HepG2 (cell line): Measurements from ENCODE around the gene GPBAR1. TPM values are rescaled to one million over a fixed set of nuclear protein-coding genes. Genes with fewer than 3 reads are reported as not detected.

Experiments used
- ATF7-NPFF ChIP-seq: sonication (generic); formaldehyde crosslinking; IDR thresholded peaks from 2 replicates; pipeline ENCODE4 v1.8.1; 2023; ENCODE audit warnings: mild to moderate bottlenecking, low read depth, missing genetic modification reagents, moderate library complexity
- CENPX ChIP-seq: sonication (generic); formaldehyde crosslinking; IDR thresholded peaks from 2 replicates; pipeline ENCODE4 v1.9.0; 2021; ENCODE audit warnings: mild to moderate bottlenecking, missing genetic modification reagents, moderate library complexity
- HNRNPL ChIP-seq: fragments of 200-400 bp; formaldehyde crosslinking; IDR thresholded peaks from 2 replicates; pipeline ENCODE4 v1.6.1; 2017; ENCODE audit warnings: mild to moderate bottlenecking, low read depth, low read length
- JUNB ChIP-seq: sonication (generic); formaldehyde crosslinking; IDR thresholded peaks from 2 replicates; pipeline ENCODE4 v1.8.0; 2022; ENCODE audit warnings: missing genetic modification reagents, mild to moderate bottlenecking, borderline replicate concordance
- PAX8 ChIP-seq: sonication (generic); formaldehyde crosslinking; IDR thresholded peaks from 2 replicates; pipeline ENCODE4 v1.8.0; 2022; ENCODE audit warnings: mild to moderate bottlenecking, missing genetic modification reagents, borderline replicate concordance
- RARG ChIP-seq: sonication (generic); formaldehyde crosslinking; IDR thresholded peaks from 2 replicates; pipeline ENCODE4 v1.4.0; 2020; ENCODE audit warnings: low read depth, mild to moderate bottlenecking, missing genetic modification reagents
- RFX5 ChIP-seq: IDR thresholded peaks from 2 replicates; pipeline ENCODE4 v1.6.1; 2011; ENCODE audit warnings: low read depth, low read length, improper control_type of control experiment
- SAFB2 ChIP-seq: sonication (generic); formaldehyde crosslinking; IDR thresholded peaks from 2 replicates; pipeline ENCODE4 v1.5.1; 2020; ENCODE audit warnings: missing genetic modification reagents, low read depth, mild to moderate bottlenecking, borderline replicate concordance
- TOE1 ChIP-seq: sonication (generic); formaldehyde crosslinking; IDR thresholded peaks from 2 replicates; pipeline ENCODE4 v1.4.0; 2020; ENCODE audit warnings: mild to moderate bottlenecking, missing genetic modification reagents
- ZC3H13 ChIP-seq: sonication (generic); formaldehyde crosslinking; IDR thresholded peaks from 2 replicates; pipeline ENCODE4 v1.8.1; 2023; ENCODE audit warnings: mild to moderate bottlenecking, missing genetic modification reagents, moderate library complexity
- ZNF333 ChIP-seq: sonication (generic); formaldehyde crosslinking; IDR thresholded peaks from 2 replicates; pipeline ENCODE4 v1.4.0; 2020; ENCODE audit warnings: mild to moderate bottlenecking, missing genetic modification reagents, borderline replicate concordance
- ZNF749 ChIP-seq: sonication (generic); formaldehyde crosslinking; IDR thresholded peaks from 2 replicates; pipeline ENCODE4 v1.8.0; 2022; ENCODE audit warnings: mild to moderate bottlenecking, missing genetic modification reagents, moderate library complexity, borderline replicate concordance
- ZNF768 ChIP-seq: sonication (generic); formaldehyde crosslinking; IDR thresholded peaks from 2 replicates; pipeline ENCODE4 v1.4.0; 2020; ENCODE audit warnings: missing genetic modification reagents
- polyA plus RNA-seq, 8 experiments: library from polyadenylated mRNA; depleted of rRNA in 3 of 8; stranded (reverse) in 7 of 8; unstranded in 1 of 8; fragments of >200 nt; fragmentation: Illumina TruSeq in 4 of 8; extraction: Trizol in 4 of 8; gene quantifications; 2 replicates each; pipeline versions ENCODE4 v1.2.1 to v1.2.3, GENCODE V29; 2011 to 2016; ENCODE audit warnings: low read depth in 4 of 8, missing spikeins in 1 of 8, mixed read lengths in 1 of 8; ENCODE audit not compliant: insufficient read depth in 1 of 8
- total RNA-seq, 5 experiments: library from RNA; depleted of rRNA; stranded (reverse); fragments of >200 nt; fragmentation: Illumina TruSeq; extraction: Trizol; gene quantifications; 2 replicates each; pipeline ENCODE4 v1.2.3, GENCODE V29; 2016; ENCODE audit warnings: low read depth in 1 of 5
- TF ChIP-seq, protein P1 (sequence below): sonication (generic); formaldehyde crosslinking; IDR thresholded peaks from 2 replicates; pipeline ENCODE4 v1.5.0; 2020; ENCODE audit warnings: mild to moderate bottlenecking, missing genetic modification reagents, borderline replicate concordance
- TF ChIP-seq, protein P2 (sequence below): sonication (generic); formaldehyde crosslinking; IDR thresholded peaks from 2 replicates; pipeline ENCODE4 v1.4.0; 2020; ENCODE audit warnings: missing genetic modification reagents
- TF ChIP-seq, protein P3 (sequence below): sonication (generic); formaldehyde crosslinking; IDR thresholded peaks from 2 replicates; pipeline ENCODE4; 2020; ENCODE audit warnings: missing genetic modification reagents, mild to moderate bottlenecking, borderline replicate concordance
- TF ChIP-seq, protein P4 (sequence below): sonication (generic); formaldehyde crosslinking; IDR thresholded peaks from 2 replicates; pipeline ENCODE4 v1.5.0; 2020; ENCODE audit warnings: missing genetic modification reagents
- TF ChIP-seq, protein P5 (sequence below): sonication (generic); formaldehyde crosslinking; IDR thresholded peaks from 2 replicates; pipeline ENCODE4 v1.8.1; 2023; ENCODE audit warnings: mild to moderate bottlenecking, missing genetic modification reagents

Gene GPBAR1
- total and polyA plus RNA-seq, 2 of the 13 experiments (the other 11 are each of a cell fraction or from before 2014, with no cell fraction given) = 0.05 to 0.09 TPM

DNA sequence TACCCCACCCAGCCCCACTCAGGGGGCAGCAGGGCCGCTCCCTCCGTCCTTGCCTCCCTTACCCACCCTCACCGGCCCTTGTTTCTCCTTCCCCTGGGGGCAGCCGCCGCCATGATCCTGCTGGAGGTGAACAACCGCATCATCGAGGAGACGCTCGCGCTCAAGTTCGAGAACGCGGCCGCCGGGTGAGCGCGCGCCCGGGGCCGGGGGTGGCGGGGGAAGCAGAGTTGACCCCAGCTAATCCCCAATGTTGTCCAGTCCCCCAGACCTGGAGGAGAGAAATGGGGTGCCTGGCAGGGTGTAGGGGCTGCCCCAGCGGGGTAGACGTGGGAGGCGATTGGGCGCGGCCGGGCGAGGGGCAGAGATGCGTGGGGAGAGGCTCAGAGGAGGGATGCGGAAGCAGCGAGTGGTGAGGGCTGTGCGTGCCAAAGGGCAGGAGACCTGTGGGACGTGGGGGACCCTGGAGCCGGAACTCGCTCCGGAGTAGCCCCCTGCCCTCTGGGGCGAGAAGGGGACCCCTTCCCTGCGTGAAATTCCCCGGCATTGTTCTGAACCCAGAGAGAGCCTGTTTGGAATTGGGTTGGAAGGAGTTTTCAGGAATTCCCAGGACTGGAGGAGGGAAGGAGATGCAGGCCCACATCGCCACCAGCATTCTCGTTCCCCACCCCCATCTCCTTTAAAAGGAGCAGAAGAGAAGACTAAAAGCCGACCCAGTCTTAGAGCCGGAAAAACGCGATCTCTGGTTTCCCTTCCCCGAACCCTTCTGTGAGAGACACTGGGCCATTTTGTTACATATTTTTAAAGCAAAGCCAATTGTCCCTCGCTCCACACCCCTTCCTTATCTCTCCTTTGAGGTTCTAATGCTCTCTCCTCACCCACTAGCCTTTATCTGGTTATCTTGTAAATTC is 43.2 kb upstream of the GPBAR1 start (continued):
- TF ChIP-seq, protein P1, sequence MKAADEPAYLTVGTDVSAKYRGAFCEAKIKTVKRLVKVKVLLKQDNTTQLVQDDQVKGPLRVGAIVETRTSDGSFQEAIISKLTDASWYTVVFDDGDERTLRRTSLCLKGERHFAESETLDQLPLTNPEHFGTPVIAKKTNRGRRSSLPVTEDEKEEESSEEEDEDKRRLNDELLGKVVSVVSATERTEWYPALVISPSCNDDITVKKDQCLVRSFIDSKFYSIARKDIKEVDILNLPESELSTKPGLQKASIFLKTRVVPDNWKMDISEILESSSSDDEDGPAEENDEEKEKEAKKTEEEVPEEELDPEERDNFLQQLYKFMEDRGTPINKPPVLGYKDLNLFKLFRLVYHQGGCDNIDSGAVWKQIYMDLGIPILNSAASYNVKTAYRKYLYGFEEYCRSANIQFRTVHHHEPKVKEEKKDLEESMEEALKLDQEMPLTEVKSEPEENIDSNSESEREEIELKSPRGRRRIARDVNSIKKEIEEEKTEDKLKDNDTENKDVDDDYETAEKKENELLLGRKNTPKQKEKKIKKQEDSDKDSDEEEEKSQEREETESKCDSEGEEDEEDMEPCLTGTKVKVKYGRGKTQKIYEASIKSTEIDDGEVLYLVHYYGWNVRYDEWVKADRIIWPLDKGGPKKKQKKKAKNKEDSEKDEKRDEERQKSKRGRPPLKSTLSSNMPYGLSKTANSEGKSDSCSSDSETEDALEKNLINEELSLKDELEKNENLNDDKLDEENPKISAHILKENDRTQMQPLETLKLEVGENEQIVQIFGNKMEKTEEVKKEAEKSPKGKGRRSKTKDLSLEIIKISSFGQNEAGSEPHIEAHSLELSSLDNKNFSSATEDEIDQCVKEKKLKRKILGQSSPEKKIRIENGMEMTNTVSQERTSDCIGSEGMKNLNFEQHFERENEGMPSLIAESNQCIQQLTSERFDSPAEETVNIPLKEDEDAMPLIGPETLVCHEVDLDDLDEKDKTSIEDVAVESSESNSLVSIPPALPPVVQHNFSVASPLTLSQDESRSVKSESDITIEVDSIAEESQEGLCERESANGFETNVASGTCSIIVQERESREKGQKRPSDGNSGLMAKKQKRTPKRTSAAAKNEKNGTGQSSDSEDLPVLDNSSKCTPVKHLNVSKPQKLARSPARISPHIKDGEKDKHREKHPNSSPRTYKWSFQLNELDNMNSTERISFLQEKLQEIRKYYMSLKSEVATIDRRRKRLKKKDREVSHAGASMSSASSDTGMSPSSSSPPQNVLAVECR (CRISPR knock-in tag) = peak; percentile 69
- TF ChIP-seq ZNF333 (CRISPR knock-in tag) = no peak
- TF ChIP-seq ZNF768 (CRISPR knock-in tag) = 0 out of 2 replicates have a peak, but pooled peaks have one; percentile 14
- no peak for TF ChIP-seq RARG (CRISPR knock-in tag)
- TF ChIP-seq PAX8 (CRISPR knock-in tag) = no peak
- TF ChIP-seq ZNF749 = peak; percentile 34; the same call in 1 of the 2 replicates
- TF ChIP-seq TOE1 (CRISPR knock-in tag) = no peak; the same call in 1 of the 2 replicates
- no peak for TF ChIP-seq ATF7-NPFF
- TF ChIP-seq SAFB2 (CRISPR knock-in tag) = no peak
- no peak for TF ChIP-seq RFX5
- TF ChIP-seq, protein P2, sequence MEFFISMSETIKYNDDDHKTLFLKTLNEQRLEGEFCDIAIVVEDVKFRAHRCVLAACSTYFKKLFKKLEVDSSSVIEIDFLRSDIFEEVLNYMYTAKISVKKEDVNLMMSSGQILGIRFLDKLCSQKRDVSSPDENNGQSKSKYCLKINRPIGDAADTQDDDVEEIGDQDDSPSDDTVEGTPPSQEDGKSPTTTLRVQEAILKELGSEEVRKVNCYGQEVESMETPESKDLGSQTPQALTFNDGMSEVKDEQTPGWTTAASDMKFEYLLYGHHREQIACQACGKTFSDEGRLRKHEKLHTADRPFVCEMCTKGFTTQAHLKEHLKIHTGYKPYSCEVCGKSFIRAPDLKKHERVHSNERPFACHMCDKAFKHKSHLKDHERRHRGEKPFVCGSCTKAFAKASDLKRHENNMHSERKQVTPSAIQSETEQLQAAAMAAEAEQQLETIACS (CRISPR knock-in tag) = peak; percentile 58
- TF ChIP-seq CENPX (CRISPR knock-in tag) = no peak
- TF ChIP-seq HNRNPL = 0 out of 2 replicates have a peak, but pooled peaks have one; percentile 60
- TF ChIP-seq JUNB = no peak
- TF ChIP-seq, protein P3, sequence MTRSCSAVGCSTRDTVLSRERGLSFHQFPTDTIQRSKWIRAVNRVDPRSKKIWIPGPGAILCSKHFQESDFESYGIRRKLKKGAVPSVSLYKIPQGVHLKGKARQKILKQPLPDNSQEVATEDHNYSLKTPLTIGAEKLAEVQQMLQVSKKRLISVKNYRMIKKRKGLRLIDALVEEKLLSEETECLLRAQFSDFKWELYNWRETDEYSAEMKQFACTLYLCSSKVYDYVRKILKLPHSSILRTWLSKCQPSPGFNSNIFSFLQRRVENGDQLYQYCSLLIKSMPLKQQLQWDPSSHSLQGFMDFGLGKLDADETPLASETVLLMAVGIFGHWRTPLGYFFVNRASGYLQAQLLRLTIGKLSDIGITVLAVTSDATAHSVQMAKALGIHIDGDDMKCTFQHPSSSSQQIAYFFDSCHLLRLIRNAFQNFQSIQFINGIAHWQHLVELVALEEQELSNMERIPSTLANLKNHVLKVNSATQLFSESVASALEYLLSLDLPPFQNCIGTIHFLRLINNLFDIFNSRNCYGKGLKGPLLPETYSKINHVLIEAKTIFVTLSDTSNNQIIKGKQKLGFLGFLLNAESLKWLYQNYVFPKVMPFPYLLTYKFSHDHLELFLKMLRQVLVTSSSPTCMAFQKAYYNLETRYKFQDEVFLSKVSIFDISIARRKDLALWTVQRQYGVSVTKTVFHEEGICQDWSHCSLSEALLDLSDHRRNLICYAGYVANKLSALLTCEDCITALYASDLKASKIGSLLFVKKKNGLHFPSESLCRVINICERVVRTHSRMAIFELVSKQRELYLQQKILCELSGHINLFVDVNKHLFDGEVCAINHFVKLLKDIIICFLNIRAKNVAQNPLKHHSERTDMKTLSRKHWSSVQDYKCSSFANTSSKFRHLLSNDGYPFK (CRISPR knock-in tag) = no peak
- TF ChIP-seq, protein P4, sequence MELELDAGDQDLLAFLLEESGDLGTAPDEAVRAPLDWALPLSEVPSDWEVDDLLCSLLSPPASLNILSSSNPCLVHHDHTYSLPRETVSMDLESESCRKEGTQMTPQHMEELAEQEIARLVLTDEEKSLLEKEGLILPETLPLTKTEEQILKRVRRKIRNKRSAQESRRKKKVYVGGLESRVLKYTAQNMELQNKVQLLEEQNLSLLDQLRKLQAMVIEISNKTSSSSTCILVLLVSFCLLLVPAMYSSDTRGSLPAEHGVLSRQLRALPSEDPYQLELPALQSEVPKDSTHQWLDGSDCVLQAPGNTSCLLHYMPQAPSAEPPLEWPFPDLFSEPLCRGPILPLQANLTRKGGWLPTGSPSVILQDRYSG (CRISPR knock-in tag) = no peak
- TF ChIP-seq ZC3H13 = no peak
- TF ChIP-seq, protein P5, sequence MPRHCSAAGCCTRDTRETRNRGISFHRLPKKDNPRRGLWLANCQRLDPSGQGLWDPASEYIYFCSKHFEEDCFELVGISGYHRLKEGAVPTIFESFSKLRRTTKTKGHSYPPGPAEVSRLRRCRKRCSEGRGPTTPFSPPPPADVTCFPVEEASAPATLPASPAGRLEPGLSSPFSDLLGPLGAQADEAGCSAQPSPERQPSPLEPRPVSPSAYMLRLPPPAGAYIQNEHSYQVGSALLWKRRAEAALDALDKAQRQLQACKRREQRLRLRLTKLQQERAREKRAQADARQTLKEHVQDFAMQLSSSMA (CRISPR knock-in tag) = no peak
